Common myeloid progenitor, CD34-positive (primary cell): ENCODE measurements around the gene HECTD1.
"Not testable (repeated sequence)": the region's sequence is repeated elsewhere in the genome, so short reads cannot be mapped to it uniquely, and the experiment has no call there.

Source experiments
- CTCF ChIA-PET: fragments of 350-600 bp; sonication (Branson Sonifier 250); formaldehyde crosslinking; loops from one replicate; lab custom pipeline; 2021; ENCODE audit warnings: antibody characterized with exemption; lab: Charles Lee
- POLR2A ChIA-PET: fragments of 350-600 bp; sonication (Branson Sonifier 250); formaldehyde crosslinking; loops from one replicate; lab custom pipeline; 2021; ENCODE audit warnings: antibody characterized with exemption; lab: Charles Lee
- DNase-seq, 3 donors: peaks; one replicate each; pipeline versions ENCODE4 v3.0.0 to v3.0.0-alpha.2; 2013
- H3K27ac ChIP-seq, 2 experiments: 1 replicate in 1 of 2; 2 replicates in 1 of 2; pipeline ENCODE4 v1.7.0; 2013; ENCODE audit warnings: inconsistent platforms in 2 of 2, low read length in 2 of 2, mild to moderate bottlenecking in 2 of 2, low read depth in 1 of 2, moderate library complexity in 1 of 2; ENCODE audit not compliant: severe bottlenecking in 2 of 2, insufficient read depth in 1 of 2, poor library complexity in 1 of 2
- H3K27me3 ChIP-seq, 5 experiments: replicated peaks in 2 of 5; 1 replicate in 3 of 5; 2 replicates in 2 of 5; pipeline versions ENCODE4 v1.6.1 to v1.7.0; 2013; ENCODE audit warnings: low read length in 4 of 5, mild to moderate bottlenecking in 2 of 5, moderate library complexity in 2 of 5, inconsistent platforms in 1 of 5; ENCODE audit not compliant: insufficient read depth in 5 of 5, control insufficient read depth in 4 of 5
- H3K36me3 ChIP-seq, 4 experiments: 1 replicate in 2 of 4; 2 replicates in 2 of 4; pipeline versions ENCODE4 v1.6.1 to v1.7.0; 2013; ENCODE audit warnings: low read length in 3 of 4, control low read depth in 1 of 4, mild to moderate bottlenecking in 1 of 4; ENCODE audit not compliant: control insufficient read depth in 4 of 4, insufficient read depth in 4 of 4
- H3K4me1 ChIP-seq, 4 experiments: 1 replicate in 3 of 4; 2 replicates in 1 of 4; pipeline versions ENCODE4 v1.6.1 to v1.7.1; 2013; ENCODE audit warnings: low read length in 3 of 4, mild to moderate bottlenecking in 3 of 4, control low read depth in 1 of 4, inconsistent platforms in 1 of 4, moderate library complexity in 1 of 4; ENCODE audit not compliant: control insufficient read depth in 4 of 4, insufficient read depth in 4 of 4; ENCODE audit errors: control extremely low read depth in 1 of 4
- H3K4me3 ChIP-seq, 7 experiments: 1 replicate in 4 of 7; 2 replicates in 3 of 7; pipeline versions ENCODE4 v1.5.1 to v1.7.0; 2013; ENCODE audit warnings: mild to moderate bottlenecking in 7 of 7, low read length in 6 of 7, moderate library complexity in 6 of 7, inconsistent platforms in 2 of 7, low read depth in 2 of 7, control low read depth in 1 of 7; ENCODE audit not compliant: insufficient read depth in 4 of 7, control insufficient read depth in 1 of 7; ENCODE audit errors: extremely low read depth in 1 of 7
- H3K9me3 ChIP-seq, 5 experiments: 1 replicate in 4 of 5; 2 replicates in 1 of 5; pipeline versions ENCODE4 v1.6.1 to v1.7.1; 2013; ENCODE audit warnings: low read length in 4 of 5, mild to moderate bottlenecking in 2 of 5, inconsistent platforms in 1 of 5, low read depth in 1 of 5, moderate library complexity in 1 of 5; ENCODE audit not compliant: control insufficient read depth in 4 of 5, insufficient read depth in 2 of 5; ENCODE audit errors: control extremely low read depth in 1 of 5
- WGBS: methylation state at CpG from one replicate; pipeline ENCODE4 v1.1.5; 2013; ENCODE audit not compliant: insufficient coverage; 5-methylcytosine and 5-hydroxymethylcytosine counted together

The HECTD1 gene

DNA sequence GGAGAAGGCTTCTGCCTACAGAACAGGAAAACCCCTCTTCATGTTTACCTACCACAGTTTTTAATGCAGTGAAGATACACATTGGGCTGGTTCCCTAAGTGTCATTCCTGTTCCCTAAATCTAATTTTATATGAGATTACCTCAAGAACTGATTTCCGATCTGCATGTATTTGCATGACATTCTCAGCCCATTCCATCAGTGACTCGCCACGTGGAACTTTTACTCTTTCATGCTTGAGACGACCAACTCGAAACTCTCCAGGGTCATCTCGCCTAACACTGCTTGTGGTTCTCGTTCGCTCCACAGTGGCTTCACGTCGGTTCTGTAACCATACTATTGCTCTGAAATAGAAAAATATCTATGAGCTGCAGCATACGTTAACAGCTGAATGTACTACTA lies 98.3 kb downstream of the HECTD1 start:
- Histone ChIP-seq H3K27me3 (no peaks in the 10 kb centered on the region), H3K4me1 (no peaks in the 10 kb centered on the region), H3K9me3 (no peaks in the 10 kb centered on the region), H3K27ac (no peak overlapping the region), H3K36me3 (peaks cover 27 to 95% (median 56%) of the 10 kb centered on the region in 4 experiments), H3K4me3 (no peak overlapping the region)
- 91% methylated on average over 6 of the region's 11 CpGs for WGBS
- DNase-seq: no peak
- ChIA-PET POLR2A (interaction anchor here (0.6 kb wide), 1 partner anchor 84 kb away, joined by 4 read pairs; the partner anchor contains the start of gene AP4S1), CTCF (no interaction called here)

DNA sequence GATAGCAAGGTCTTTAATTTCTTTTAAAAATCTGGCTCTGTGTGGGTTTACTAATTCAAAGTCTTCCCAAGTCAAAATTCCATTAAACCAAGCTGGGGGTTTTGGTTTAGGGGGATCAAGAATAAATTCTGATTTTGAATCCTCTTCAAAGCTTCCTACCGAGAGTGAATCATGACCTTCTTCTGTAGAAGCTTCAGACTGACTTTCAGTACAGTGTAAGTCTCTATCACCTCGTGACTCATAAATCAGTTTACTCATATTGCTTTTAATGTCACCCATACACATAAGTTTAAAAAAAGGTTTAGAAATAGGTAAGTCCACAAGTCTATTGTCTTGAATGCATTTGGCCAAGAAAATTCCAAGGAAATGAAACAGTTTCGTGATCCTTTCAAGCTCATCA lies 100.8 kb downstream of the HECTD1 start:
- Histone ChIP-seq H3K4me1 (no peaks in the 10 kb centered on the region), H3K4me3 (no peak overlapping the region), H3K9me3 (no peaks in the 10 kb centered on the region), H3K36me3 (peaks cover 21 to 92% (median 50%) of the 10 kb centered on the region in 4 experiments), H3K27ac (no peak overlapping the region), H3K27me3 (no peaks in the 10 kb centered on the region)
- CTCF ChIA-PET: interaction anchor here (0.7 to 1.0 kb wide), 2 partner anchors 10 to 73 kb away, joined by 3 read pairs; no protein-coding TSS in a partner anchor
- POLR2A ChIA-PET: no interaction called here
- WGBS: 93% methylated on average over 2 of the region's 3 CpGs
- no peak for DNase-seq

- Histone ChIP-seq H3K4me3 (no peak overlapping the region), H3K9me3 (no peaks in the 10 kb centered on the region), H3K36me3 (peaks cover 14 to 41% (median 28%) of the 10 kb centered on the region in 4 experiments), H3K27ac (no peak overlapping the region), H3K4me1 (no peaks in the 10 kb centered on the region), H3K27me3 (no peaks in the 10 kb centered on the region)
- 100% methylated on average over 1 of the region's 1 CpG for WGBS
- ChIA-PET CTCF (interaction anchor here (0.5 to 0.6 kb wide), 2 partner anchors 9 to 116 kb away, joined by 3 read pairs; no protein-coding TSS in a partner anchor), POLR2A (no interaction called here)
- DNase-seq: no peak
Measured at GRCh38 chr14:31097081-31097480, 110.5 kb downstream of the HECTD1 start.

DNA sequence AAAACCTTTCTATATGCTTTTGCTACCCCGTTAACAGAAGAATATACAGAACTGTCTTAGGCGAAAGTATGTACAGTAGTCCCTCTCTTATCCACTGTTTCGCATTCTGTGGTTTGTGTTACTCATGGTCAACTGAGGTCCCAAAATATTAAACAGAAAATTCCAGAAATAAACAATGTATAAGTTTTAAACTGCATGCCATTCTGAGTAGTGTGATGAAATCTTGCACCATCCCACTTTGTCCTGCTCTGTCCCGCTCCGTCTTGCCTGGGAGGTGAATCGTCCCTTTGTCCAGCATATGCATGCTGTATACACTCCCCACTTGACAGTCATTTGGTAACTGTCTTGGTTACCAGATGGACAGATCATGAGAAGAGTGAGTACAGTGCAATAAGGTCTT lies 111.3 kb downstream of the HECTD1 start:
- POLR2A ChIA-PET: interaction anchor here (0.7 kb wide), 1 partner anchor 661 kb away, joined by 4 read pairs; no protein-coding TSS in a partner anchor
- Histone ChIP-seq H3K4me3 (no peak overlapping the region), H3K27me3 (no peaks in the 10 kb centered on the region), H3K36me3 (peaks cover 12 to 34% (median 27%) of the 10 kb centered on the region in 4 experiments), H3K27ac (no peak overlapping the region), H3K4me1 (no peaks in the 10 kb centered on the region), H3K9me3 (no peaks in the 10 kb centered on the region)
- CTCF ChIA-PET: no interaction called here
- no CpG with 5 or more reads among the region's 6 CpGs for WGBS
- no peak for DNase-seq

GRCh38 chr14:31095817-31096216 lies 111.8 kb downstream of the HECTD1 start:
- H3K9me3 ChIP-seq, POLR2A ChIA-PET, H3K4me1 ChIP-seq, DNase-seq, H3K27me3 ChIP-seq, H3K4me3 ChIP-seq, H3K27ac ChIP-seq, CTCF ChIA-PET: not testable (repeated sequence)
- H3K36me3 ChIP-seq: peaks cover 12 to 29% (median 23%) of the 10 kb centered on the region in 4 experiments
- WGBS: 100% methylated on average over 6 of the region's 8 CpGs

GRCh38 chr14:31093884-31094839 lies 113.4 kb downstream of the HECTD1 start:
- peaks cover 5 to 16% (median 13%) of the 10 kb centered on the region in 4 experiments for H3K36me3 ChIP-seq
- H3K9me3 ChIP-seq, H3K4me1 ChIP-seq, CTCF ChIA-PET, H3K4me3 ChIP-seq, H3K27me3 ChIP-seq, DNase-seq, H3K27ac ChIP-seq: not testable (repeated sequence)
- 95% methylated on average over 7 of the region's 10 CpGs for WGBS
- POLR2A ChIA-PET: interaction anchor here (0.7 kb wide), 1 partner anchor 54 kb away, joined by 3 read pairs; no protein-coding TSS in a partner anchor

GRCh38 chr14:31092160-31092708 lies 115.4 kb downstream of the HECTD1 start:
- peaks cover 0 to 4% (median under 1%) of the 10 kb centered on the region in 4 experiments for H3K36me3 ChIP-seq
- ChIA-PET CTCF (no interaction called here), POLR2A (no interaction called here)
- 100% methylated on average over 2 of the region's 2 CpGs for WGBS
- H3K4me1 ChIP-seq: no peaks in the 10 kb centered on the region
- no peak overlapping the region for H3K27ac ChIP-seq
- DNase-seq: no peak
- H3K27me3 ChIP-seq: no peaks in the 10 kb centered on the region
- no peaks in the 10 kb centered on the region for H3K9me3 ChIP-seq
- no peak overlapping the region for H3K4me3 ChIP-seq
